ES-I3 (cell line): ENCODE results near the gene LMF1.

Source experiments
- H3K36me3 ChIP-seq: 2 replicates; pipeline ENCODE4 v1.6.1; 2013; ENCODE audit warnings: mild to moderate bottlenecking, low read length, control low read depth, moderate library complexity; ENCODE audit not compliant: insufficient read depth
- H3K4me1 ChIP-seq: 2 replicates; pipeline ENCODE4 v1.6.1; 2013; ENCODE audit warnings: mild to moderate bottlenecking, control low read depth, low read length; ENCODE audit not compliant: insufficient read depth
- H3K9ac ChIP-seq: 2 replicates; pipeline ENCODE4 v1.6.1; 2013; ENCODE audit warnings: low read depth, mild to moderate bottlenecking, low read length, moderate library complexity
- H3K9me3 ChIP-seq: 2 replicates; pipeline ENCODE4 v1.6.1; 2013; ENCODE audit warnings: mild to moderate bottlenecking, low read length, moderate library complexity; ENCODE audit not compliant: control insufficient read depth, insufficient read depth

Gene LMF1

DNA sequence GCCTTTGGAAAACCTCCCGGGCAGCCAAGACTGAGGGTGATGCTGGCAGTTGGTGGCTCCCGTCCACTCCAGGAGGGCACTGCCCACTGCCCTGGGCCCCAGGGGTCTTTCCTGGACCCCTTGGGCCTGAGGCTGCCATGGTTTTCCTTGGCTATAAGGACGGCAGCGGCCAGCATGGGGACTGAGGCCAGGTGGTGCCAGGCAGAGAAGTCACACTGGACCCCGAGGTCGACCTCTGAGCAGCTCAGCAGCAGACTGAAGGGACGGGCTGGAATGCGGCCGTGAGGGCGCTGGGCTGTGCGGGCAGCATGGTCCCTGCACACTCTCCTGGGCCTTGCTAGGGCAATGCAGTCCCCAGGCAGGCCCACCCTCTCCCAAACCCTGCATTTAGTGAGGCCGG is 114.7 kb downstream of the LMF1 start:
- Histone ChIP-seq H3K36me3 (no peaks in the 10 kb centered on the region), H3K9me3 (no peaks in the 10 kb centered on the region), H3K4me1 (no peaks in the 10 kb centered on the region), H3K9ac (no peak overlapping the region)

- no peaks in the 10 kb centered on the region for H3K9me3 ChIP-seq
- no peaks in the 10 kb centered on the region for H3K36me3 ChIP-seq
- H3K9ac ChIP-seq = no peak overlapping the region
- H3K4me1 ChIP-seq = no peaks in the 10 kb centered on the region
Measured at GRCh38 chr16:855471-855870, 115.3 kb downstream of the LMF1 start.

GRCh38 chr16:854808-855410 is 115.9 kb downstream of the LMF1 start:
- no peaks in the 10 kb centered on the region for H3K4me1 ChIP-seq
- no peaks in the 10 kb centered on the region for H3K9me3 ChIP-seq
- no peak overlapping the region for H3K9ac ChIP-seq
- no peaks in the 10 kb centered on the region for H3K36me3 ChIP-seq

DNA sequence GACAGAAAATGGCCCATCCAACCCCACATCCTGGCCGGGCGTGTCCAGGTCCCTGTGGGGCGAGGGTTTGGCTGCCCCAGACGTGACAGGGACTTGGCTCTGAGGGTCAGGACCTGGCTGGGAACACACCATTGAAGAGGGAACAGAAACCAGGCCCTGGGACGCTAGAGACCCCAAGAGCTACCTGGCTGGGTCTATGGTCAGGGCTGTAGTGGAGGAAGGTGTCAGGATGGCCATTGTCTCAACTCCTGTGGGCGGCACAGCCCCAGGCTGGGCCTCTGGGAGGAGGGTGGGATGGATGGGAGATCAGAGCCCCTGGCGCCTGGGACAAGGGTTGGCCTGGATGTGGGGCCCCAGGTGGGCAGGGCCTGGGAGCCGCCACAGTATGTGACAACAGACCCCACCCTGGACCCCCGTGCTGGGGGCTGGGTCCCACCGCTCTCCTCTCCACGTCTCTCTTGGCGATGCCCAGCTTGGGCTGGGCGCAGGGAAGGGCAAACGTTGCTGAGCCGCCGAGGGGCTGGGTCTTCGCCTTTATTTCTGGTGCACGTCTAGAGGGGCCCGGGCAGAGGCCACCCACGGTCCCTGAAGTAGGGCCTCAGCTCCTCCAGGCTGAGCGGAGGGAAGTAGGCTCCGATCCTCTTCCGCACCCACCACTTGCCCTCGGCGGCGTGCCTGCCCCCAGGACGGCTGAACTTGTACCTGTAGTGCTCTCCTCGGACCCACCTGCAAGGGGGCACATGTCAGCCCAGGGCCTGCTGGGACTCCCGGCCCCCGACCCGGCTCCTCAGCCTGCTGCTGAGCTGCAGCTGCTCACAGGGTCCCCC is 116.6 kb downstream of the LMF1 start:
- H3K4me1 ChIP-seq = no peaks in the 10 kb centered on the region
- no peaks in the 10 kb centered on the region for H3K9me3 ChIP-seq
- no peak overlapping the region for H3K9ac ChIP-seq
- no peaks in the 10 kb centered on the region for H3K36me3 ChIP-seq

GRCh38 chr16:853306-853705 is 117.5 kb downstream of the LMF1 start:
- Histone ChIP-seq H3K4me1 (no peaks in the 10 kb centered on the region), H3K36me3 (no peaks in the 10 kb centered on the region), H3K9me3 (no peaks in the 10 kb centered on the region), H3K9ac (no peak overlapping the region)

- Histone ChIP-seq H3K4me1 (no peaks in the 10 kb centered on the region), H3K36me3 (no peaks in the 10 kb centered on the region), H3K9me3 (no peaks in the 10 kb centered on the region), H3K9ac (no peak overlapping the region)
Measured at GRCh38 chr16:852451-853185, 118.2 kb downstream of the LMF1 start.

DNA sequence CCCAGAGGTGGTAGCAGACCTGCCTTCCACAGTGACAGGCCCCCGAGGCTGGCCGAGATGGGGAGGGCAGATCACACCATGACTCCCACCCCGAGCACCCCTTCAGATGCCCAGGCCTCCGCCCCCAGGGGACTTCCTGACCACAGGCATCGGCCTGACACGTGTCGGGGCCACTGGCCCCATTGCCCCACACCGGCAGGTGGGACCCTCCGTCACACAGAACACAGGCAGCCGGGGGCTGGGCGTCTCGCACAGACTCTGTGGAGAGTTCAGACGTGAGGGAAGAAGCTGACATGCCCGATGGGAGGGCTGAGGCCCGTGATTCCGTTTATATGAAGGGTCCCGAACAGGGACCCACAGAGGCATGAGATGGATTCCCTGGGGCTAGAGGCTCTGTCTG is 118.9 kb downstream of the LMF1 start:
- Histone ChIP-seq H3K9me3 (no peaks in the 10 kb centered on the region), H3K9ac (no peak overlapping the region), H3K4me1 (no peaks in the 10 kb centered on the region), H3K36me3 (no peaks in the 10 kb centered on the region)

GRCh38 chr16:851209-851810 is 119.5 kb downstream of the LMF1 start:
- Histone ChIP-seq H3K4me1 (no peaks in the 10 kb centered on the region), H3K9ac (no peak overlapping the region), H3K9me3 (no peaks in the 10 kb centered on the region; the same call in 1 of the 2 replicates), H3K36me3 (no peaks in the 10 kb centered on the region)

GRCh38 chr16:850668-851067 is 120.1 kb downstream of the LMF1 start:
- Histone ChIP-seq H3K36me3 (no peaks in the 10 kb centered on the region), H3K4me1 (no peaks in the 10 kb centered on the region), H3K9ac (no peak overlapping the region), H3K9me3 (no peaks in the 10 kb centered on the region; the same call in 1 of the 2 replicates)

DNA sequence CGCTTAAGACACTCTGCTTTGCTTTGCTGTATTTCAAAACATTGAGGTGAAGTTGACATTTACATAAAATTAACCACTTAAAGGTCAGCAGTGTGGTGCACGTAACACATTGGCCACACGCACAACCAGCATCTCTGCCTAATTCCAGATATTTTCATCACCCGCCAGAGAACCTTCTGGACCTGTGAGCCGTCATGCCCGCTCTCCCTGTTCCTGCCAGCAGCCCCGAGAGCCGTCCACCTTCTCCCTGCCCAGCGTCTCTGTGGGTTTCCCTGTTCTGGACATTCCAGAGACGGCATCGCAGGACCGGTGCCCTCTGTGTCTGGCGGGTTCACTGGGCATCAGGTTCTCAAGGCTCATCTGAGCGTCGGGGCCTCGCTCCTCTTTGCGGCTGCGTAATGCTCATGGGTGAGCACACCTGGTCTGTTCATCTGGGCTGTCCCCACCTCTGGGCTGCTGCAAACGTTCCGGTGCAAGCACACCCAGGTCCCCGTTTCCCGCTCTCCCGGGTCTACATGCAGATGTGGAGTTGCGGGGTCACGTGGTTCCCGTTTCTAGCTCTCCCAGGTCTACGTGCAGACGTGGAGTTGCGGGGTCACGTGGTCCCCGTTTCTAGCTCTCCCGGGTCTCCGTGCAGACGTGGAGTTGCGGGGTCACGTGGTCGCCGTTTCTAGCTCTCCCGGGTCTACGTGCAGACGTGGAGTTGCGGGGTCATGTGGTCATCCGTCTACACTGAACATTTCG is 122.1 kb downstream of the LMF1 start:
- Histone ChIP-seq H3K9me3 (no peaks in the 10 kb centered on the region; the same call in 1 of the 2 replicates), H3K36me3 (no peaks in the 10 kb centered on the region), H3K9ac (no peak overlapping the region), H3K4me1 (no peaks in the 10 kb centered on the region)

DNA sequence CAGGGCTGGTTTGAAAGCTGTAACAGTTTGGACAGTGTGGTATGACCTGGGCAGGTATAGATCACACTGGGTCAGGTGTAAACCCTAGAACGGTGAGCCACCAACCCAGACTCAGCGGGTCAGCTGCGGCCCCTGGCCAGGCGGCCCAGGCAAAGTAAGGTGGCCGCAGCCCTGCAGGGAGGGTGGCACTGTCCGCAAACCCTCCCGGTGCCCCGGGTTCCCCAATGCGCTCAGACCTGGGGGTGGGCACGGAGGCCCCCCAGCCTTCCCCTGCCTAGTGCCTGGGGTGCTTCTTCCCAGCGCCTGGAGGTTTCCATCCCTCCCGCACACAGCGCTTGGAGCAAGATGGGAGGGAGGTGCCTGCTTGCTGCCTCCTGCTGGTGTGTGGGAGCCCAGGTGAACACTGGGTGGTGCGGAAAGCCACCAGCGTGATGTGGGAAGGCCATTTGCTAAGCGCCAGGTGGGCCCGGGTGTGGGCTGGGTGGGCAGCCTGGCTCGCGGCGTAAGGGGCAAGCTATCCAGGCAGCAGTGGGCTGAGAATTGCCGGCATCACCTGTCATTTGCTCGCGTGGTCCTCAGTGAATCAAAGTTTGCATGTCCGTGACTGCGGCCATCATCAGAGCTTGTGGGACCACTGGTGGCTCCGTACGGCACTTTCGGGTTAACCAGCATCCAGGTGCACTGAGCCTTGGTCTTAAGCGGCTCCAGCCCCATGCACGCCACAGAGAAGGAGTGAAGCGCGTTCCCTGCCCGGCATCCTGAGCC is 122.9 kb downstream of the LMF1 start:
- H3K9ac ChIP-seq = no peak overlapping the region
- H3K36me3 ChIP-seq = no peaks in the 10 kb centered on the region
- H3K9me3 ChIP-seq = no peaks in the 10 kb centered on the region; the same call in 1 of the 2 replicates
- no peaks in the 10 kb centered on the region for H3K4me1 ChIP-seq

DNA sequence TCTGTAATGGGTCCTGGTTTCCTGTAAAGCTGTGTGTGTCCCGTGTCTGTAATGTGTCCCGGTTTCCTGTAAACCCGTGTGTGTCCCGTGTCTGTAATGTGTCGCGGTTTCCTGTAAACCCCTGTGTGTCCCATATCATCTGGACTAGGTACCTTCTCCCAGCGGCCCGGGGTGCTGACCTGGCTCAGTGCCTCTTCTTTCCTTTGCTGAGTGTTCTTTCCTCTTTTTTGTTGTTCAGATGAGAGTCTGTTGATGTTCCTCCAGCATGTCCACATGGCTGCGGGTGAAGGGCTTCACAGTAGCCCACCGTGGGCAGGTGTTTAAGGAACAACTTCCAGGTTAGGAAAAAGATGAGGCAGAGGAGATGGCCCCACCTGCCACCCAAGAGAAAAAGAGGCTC is 123.6 kb downstream of the LMF1 start:
- H3K4me1 ChIP-seq = no peaks in the 10 kb centered on the region
- no peaks in the 10 kb centered on the region for H3K36me3 ChIP-seq
- no peak overlapping the region for H3K9ac ChIP-seq
- no peaks in the 10 kb centered on the region; the same call in 1 of the 2 replicates for H3K9me3 ChIP-seq

GRCh38 chr16:845351-845745 is 125.4 kb downstream of the LMF1 start:
- Histone ChIP-seq H3K9ac (no peak overlapping the region), H3K36me3 (no peaks in the 10 kb centered on the region), H3K4me1 (no peaks in the 10 kb centered on the region)

More at GRCh38 chr16:845351-845745, 125.4 kb downstream of the LMF1 start:
- H3K9me3 ChIP-seq = no peaks in the 10 kb centered on the region; the same call in 1 of the 2 replicates
